VCaP (cell line): Measurements from ENCODE around the gene CDK17.
A peak's percentile ranks its signal among the peaks of the same experiment; 100 is the strongest.
"Not testable (repeated sequence)": the region's sequence is repeated elsewhere in the genome, so short reads cannot be mapped to it uniquely, and the experiment has no call there.

ENCODE experiments used
- H3K27ac ChIP-seq: fragments of 450-650 bp; 2 replicates; pipeline ENCODE4 v1.5.1; 2017
- TF ChIP-seq, protein P1 (sequence below): fragments of 450-650 bp; conservative IDR thresholded peaks from 2 replicates; pipeline ENCODE4 v1.5.1; 2017; ENCODE audit warnings: mild to moderate bottlenecking, moderate library complexity

CDK17 gene

DNA sequence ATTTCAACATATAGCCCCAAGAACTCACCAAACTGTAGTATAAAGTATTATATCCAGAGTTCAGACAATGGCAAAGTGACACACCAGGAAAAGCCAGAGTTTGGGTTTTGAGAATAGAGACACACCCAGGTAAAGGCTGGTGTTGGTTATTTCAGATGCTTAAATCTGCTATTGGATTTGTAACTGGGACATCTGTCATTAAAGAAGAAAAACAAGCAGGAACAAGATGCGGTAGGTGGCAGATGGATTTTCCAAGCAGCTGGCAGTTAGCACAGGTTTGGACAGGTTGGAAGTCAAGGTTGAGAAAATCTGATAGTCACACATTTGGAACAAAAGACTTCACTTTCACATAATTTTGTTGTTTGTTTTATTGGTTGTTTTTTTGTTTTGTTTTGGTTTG is 14.4 kb upstream of the CDK17 start:
- no peak overlapping the region for H3K27ac ChIP-seq

DNA sequence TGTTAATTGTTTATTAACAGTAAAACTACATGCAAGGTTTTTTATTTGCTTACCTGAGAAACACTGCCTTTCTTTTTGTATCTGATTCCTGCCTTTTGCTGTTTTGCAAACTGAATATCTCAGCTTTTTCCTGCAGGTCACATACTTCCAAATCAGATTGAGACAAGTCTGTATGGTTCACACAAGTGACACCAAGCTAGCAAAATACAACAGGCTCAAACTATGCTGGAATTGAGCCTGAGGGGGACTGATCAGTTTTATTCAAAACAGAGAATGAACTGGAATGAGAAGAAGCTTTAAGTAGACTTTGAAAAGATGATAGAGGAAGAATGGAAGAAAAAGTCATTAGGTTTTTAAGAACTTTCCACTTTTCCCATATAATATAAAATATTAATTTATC is 12.2 kb upstream of the CDK17 start:
- TF ChIP-seq, protein P1, sequence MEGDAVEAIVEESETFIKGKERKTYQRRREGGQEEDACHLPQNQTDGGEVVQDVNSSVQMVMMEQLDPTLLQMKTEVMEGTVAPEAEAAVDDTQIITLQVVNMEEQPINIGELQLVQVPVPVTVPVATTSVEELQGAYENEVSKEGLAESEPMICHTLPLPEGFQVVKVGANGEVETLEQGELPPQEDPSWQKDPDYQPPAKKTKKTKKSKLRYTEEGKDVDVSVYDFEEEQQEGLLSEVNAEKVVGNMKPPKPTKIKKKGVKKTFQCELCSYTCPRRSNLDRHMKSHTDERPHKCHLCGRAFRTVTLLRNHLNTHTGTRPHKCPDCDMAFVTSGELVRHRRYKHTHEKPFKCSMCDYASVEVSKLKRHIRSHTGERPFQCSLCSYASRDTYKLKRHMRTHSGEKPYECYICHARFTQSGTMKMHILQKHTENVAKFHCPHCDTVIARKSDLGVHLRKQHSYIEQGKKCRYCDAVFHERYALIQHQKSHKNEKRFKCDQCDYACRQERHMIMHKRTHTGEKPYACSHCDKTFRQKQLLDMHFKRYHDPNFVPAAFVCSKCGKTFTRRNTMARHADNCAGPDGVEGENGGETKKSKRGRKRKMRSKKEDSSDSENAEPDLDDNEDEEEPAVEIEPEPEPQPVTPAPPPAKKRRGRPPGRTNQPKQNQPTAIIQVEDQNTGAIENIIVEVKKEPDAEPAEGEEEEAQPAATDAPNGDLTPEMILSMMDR = no peak
- H3K27ac ChIP-seq = no peak overlapping the region

More for the DNA sequence above, 14.4 kb upstream of the CDK17 start:
- TF ChIP-seq, protein P1 = no peak

DNA sequence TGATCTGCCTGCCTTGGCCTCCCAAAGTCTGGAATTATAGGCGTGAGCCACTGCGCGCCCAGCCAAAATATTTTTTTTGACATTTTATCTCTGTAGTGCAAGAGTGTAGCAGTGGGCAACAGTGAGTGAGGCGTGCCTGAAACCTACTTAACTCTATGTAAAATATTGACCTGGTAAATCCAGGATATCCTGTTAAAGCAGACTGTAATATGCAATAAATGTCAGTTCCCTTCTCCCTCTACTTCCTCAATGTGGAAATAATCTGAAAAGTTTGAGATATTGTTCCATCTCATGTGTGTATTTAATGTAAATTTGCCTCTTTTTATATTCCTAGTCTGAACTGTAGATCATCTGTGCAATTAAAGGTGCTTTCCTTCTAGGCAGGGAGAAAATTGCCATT is 9.5 kb upstream of the CDK17 start:
- H3K27ac ChIP-seq = no peak overlapping the region
- TF ChIP-seq, protein P1 = no peak

DNA sequence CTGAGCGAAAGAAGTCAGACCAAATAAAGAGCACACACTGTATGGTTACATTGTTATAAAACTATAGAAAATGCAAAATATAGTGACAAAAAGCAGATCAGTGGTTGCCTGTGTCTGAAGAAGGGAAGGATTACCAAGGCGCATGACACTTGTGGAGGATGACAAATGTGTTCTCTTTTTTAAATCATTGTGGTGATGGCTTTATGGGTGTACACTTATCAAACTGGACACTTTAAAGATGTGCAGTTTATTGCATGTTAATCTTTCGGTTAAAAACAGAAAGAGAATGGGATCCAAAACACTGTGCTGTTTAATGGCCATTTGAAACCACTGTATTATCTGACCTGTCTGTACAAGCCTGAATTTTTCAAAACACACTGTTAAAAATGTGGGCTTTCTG is 8.8 kb upstream of the CDK17 start:
- TF ChIP-seq, protein P1 = no peak

GRCh38 chr12:96407429-96408097 is 7.3 kb upstream of the CDK17 start:
- not testable (repeated sequence) for H3K27ac ChIP-seq

More for the DNA sequence above, 8.8 kb upstream of the CDK17 start:
- no peak overlapping the region for H3K27ac ChIP-seq

- H3K27ac ChIP-seq = no peak overlapping the region
- TF ChIP-seq, protein P1 = no peak
Measured at GRCh38 chr12:96404696-96405095, 4.5 kb upstream of the CDK17 start.

DNA sequence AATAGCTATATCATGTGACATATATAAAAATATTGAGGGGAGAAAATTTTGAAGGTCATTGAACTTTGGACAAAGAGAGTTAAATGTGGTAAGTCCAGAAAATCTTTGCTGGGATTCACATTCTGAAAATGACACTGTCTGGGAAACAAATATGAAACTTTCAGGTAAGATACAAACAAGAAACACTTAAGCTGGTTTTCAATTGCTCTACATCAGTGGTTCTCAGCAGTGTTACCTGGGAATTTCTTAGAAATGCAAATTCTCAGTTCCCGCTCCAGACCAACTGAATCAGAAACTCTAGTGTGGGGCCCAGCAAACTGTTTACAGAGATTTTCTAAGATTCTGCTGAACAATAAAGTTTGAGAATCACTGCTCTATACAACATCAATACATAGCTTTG is 3.6 kb upstream of the CDK17 start:
- no peak overlapping the region for H3K27ac ChIP-seq
- TF ChIP-seq, protein P1 = no peak

DNA sequence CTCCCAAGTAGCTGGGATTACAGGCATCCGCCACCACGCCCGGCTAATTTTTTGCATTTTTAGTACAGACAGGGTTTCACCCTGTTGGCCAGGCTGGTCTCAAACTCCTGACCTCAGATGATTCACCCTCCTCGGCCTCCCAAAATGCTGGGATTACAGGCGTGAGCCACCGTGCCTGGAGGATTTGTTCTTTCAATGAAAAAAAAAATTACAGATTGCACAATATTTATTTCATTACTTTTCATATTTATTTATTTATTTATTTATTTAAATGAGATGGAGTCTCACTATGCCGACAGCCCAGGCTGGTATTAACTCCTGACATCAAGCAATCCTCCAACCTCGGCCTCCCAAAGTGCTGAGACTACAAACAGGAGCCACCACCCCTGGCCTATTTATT is 2.3 kb upstream of the CDK17 start:
- H3K27ac ChIP-seq = not testable (repeated sequence)

GRCh38 chr12:96402061-96402460 is 1.8 kb upstream of the CDK17 start:
- H3K27ac ChIP-seq = peak overlapping the region; percentile 99
- TF ChIP-seq, protein P1 = no peak
